ENCODE data around the gene NEDD9.
A peak's percentile ranks its signal among the peaks of the same experiment; 100 is the strongest.

The NEDD9 gene

GRCh38 chr6:11232193-11232769 lies at the start of gene NEDD9:
Gene NEDD9 (minus strand): TSS chr6:11232668. CDS start chr6:11232515, 153 bp downstream.
- Histone ChIP-seq H3K4me1 (peaks cover 27% of the 10 kb centered on the region), H3K4me3 (ENCODE audit: low read depth, low read length) (peak within 1 kb of the TSS; percentile 78), H3K27ac (peak within 1 kb of the TSS; percentile 65), H3K79me2 (peaks cover 7% of the 10 kb centered on the region), H3K27me3 (ENCODE audit: control insufficient read depth, insufficient read depth, low read length) (no peaks in the 10 kb centered on the region), H3K9me3 (ENCODE audit: control insufficient read depth, low read length) (no peaks in the 10 kb centered on the region), H3K36me3 (ENCODE audit: control insufficient read depth, insufficient read depth, low read length) (no peaks in the 10 kb centered on the region), H3K9ac (no peak within 1 kb of the TSS), H2AFZ (peak within 1 kb of the TSS; percentile 83), H3K4me2 (ENCODE audit: low read length) (peak within 1 kb of the TSS; percentile 84)
- TF ChIP-seq CTCF (IDR thresholded peaks at IDR 0.05): peak; percentile 14

GRCh38 chr6:11282245-11282644 lies 49.8 kb upstream of the NEDD9 start:
- no peak for TF ChIP-seq CTCF (IDR thresholded peaks at IDR 0.05)
- Histone ChIP-seq H2AFZ (no peak overlapping the region), H3K27ac (no peak overlapping the region), H3K4me3 (ENCODE audit: low read depth, low read length) (no peak overlapping the region), H3K36me3 (ENCODE audit: control insufficient read depth, insufficient read depth, low read length) (no peaks in the 10 kb centered on the region), H3K4me1 (no peaks in the 10 kb centered on the region), H3K79me2 (no peaks in the 10 kb centered on the region), H3K4me2 (ENCODE audit: low read length) (no peak overlapping the region), H3K27me3 (ENCODE audit: control insufficient read depth, insufficient read depth, low read length) (no peaks in the 10 kb centered on the region), H3K9me3 (ENCODE audit: control insufficient read depth, low read length) (no peaks in the 10 kb centered on the region), H3K9ac (no peak overlapping the region)

DNA sequence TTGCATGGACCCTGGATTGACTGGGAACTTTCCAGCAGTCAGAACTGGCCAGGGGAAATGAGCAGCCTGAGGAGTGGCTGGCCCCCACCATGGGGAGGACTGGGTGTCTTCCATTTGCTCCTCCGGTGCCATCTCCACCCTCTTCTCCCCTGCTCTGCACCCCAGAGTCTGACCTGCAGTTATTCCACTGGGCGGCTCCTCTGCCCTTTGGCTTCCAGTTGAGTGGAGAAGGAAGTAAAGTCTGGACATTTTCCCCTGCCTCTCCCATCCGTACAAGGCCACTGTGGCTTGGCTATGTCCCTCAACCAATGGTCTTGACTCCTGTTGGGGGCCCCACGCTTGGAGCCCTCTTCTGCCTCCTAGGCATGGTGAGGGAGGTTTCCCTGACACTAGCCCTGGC lies 47.9 kb upstream of the NEDD9 start:
- Histone ChIP-seq H3K9me3 (ENCODE audit: control insufficient read depth, low read length) (no peaks in the 10 kb centered on the region), H3K27ac (no peak overlapping the region), H3K4me3 (ENCODE audit: low read depth, low read length) (no peak overlapping the region), H3K36me3 (ENCODE audit: control insufficient read depth, insufficient read depth, low read length) (no peaks in the 10 kb centered on the region), H2AFZ (no peak overlapping the region), H3K9ac (no peak overlapping the region), H3K79me2 (no peaks in the 10 kb centered on the region), H3K4me2 (ENCODE audit: low read length) (no peak overlapping the region), H3K27me3 (ENCODE audit: control insufficient read depth, insufficient read depth, low read length) (no peaks in the 10 kb centered on the region), H3K4me1 (no peaks in the 10 kb centered on the region)
- no peak for TF ChIP-seq CTCF (IDR thresholded peaks at IDR 0.05)

DNA sequence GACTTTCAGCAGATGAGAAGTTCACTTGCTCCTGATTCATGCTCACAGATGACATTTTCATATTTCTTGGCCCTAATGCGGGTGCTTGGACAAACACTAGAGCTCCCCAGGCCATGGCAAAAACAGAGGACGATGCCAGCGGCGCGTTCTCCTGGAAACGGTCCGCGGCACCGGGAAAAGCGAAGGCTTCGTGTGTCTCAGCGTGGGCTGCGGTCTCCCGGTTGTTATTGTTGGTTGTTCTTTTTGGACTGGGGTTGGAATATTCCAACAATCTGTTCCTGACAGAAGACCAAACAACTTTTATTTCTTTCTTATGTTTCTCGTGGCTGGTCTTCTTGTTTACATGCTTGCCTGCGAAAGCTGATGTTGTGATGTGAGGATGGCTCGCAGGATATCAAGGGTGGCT lies 46.8 kb upstream of the NEDD9 start:
- no peaks in the 10 kb centered on the region for H3K9me3 ChIP-seq (ENCODE audit: control insufficient read depth, low read length)
- TF ChIP-seq CTCF (IDR thresholded peaks at IDR 0.05): no peak
- H3K4me3 ChIP-seq (ENCODE audit: low read depth, low read length): no peak overlapping the region
- H3K27me3 ChIP-seq (ENCODE audit: control insufficient read depth, insufficient read depth, low read length): no peaks in the 10 kb centered on the region
- H3K36me3 ChIP-seq (ENCODE audit: control insufficient read depth, insufficient read depth, low read length): no peaks in the 10 kb centered on the region
- no peak overlapping the region for H2AFZ ChIP-seq
- H3K9ac ChIP-seq: no peak overlapping the region
- no peaks in the 10 kb centered on the region for H3K4me1 ChIP-seq
- H3K79me2 ChIP-seq: no peaks in the 10 kb centered on the region
- no peak overlapping the region for H3K27ac ChIP-seq
- H3K4me2 ChIP-seq (ENCODE audit: low read length): no peak overlapping the region

GRCh38 chr6:11278207-11278559 lies 45.7 kb upstream of the NEDD9 start:
- H3K27ac ChIP-seq: no peak overlapping the region
- no peak overlapping the region for H2AFZ ChIP-seq

More at GRCh38 chr6:11278207-11278559, 45.7 kb upstream of the NEDD9 start:
- no peak for TF ChIP-seq CTCF (IDR thresholded peaks at IDR 0.05)
- Histone ChIP-seq H3K36me3 (ENCODE audit: control insufficient read depth, insufficient read depth, low read length) (no peaks in the 10 kb centered on the region), H3K27me3 (ENCODE audit: control insufficient read depth, insufficient read depth, low read length) (no peaks in the 10 kb centered on the region), H3K9me3 (ENCODE audit: control insufficient read depth, low read length) (no peaks in the 10 kb centered on the region), H3K4me1 (no peaks in the 10 kb centered on the region), H3K79me2 (no peaks in the 10 kb centered on the region), H3K9ac (no peak overlapping the region), H3K4me3 (ENCODE audit: low read depth, low read length) (no peak overlapping the region), H3K4me2 (ENCODE audit: low read length) (no peak overlapping the region)

Data from parathyroid adenoma (tissue), 2 donors.